HCT116 (cell line): ENCODE measurements around the gene NDUFB3. TPM values are rescaled to one million over a fixed set of nuclear protein-coding genes. Genes with fewer than 3 reads are reported as not detected.

ENCODE experiments used
- ATAC-seq: fragments of 200-7000 bp; cut with Tn5 transposase; 2 replicates; pipeline ENCODE4 v1.9.1; 2020; ENCODE audit warnings: mild to moderate bottlenecking, moderate library complexity
- BruUV-seq: library from RNA; stranded (reverse); fragments of 400-500 nt; replicated peaks from 2 replicates; lab custom pipeline; 2021; lab: Mats Ljungman, UMichigan
- CTCF ChIA-PET: fragments of 300-600 bp; sonication (Branson Sonifier 250); formaldehyde crosslinking; loops from one replicate; lab custom pipeline; 2021; ENCODE audit warnings: antibody characterized with exemption; lab: Charles Lee
- POLR2A ChIA-PET: fragments of 300-600, 350-600 bp; sonication (Branson Sonifier 250); formaldehyde crosslinking; loops from one replicate; lab custom pipeline; 2021; ENCODE audit warnings: antibody characterized with exemption; lab: Charles Lee
- RAD21 ChIA-PET, 2 experiments: fragments of 300-600 bp; sonication (Branson Sonifier 250); formaldehyde crosslinking; loops; one replicate each; lab custom pipeline; 2023; ENCODE audit warnings: low total read pairs in 2 of 2; ENCODE audit not compliant: uncharacterized antibody in 2 of 2, unreplicated experiment in 2 of 2, low non-redundant PET in 1 of 2; lab: Charles Lee
- DNase-seq: peaks from one replicate; pipeline ENCODE4 v3.0.0-alpha.2; 2010; ENCODE audit warnings: low read depth, low spot score
- H2AFZ ChIP-seq: fragments of 200-600 bp; shearing (Covaris generic), sonication (generic); 2 replicates; pipeline ENCODE4 v1.6.1; 2017; ENCODE audit warnings: low read depth, mixed run types, mixed read lengths, antibody characterized with exemption, low read length; ENCODE audit not compliant: poor library complexity, severe bottlenecking
- H3K27ac ChIP-seq: 2 replicates; pipeline ENCODE4 v1.5.1; 2012; ENCODE audit warnings: low read depth, low read length
- H3K27me3 ChIP-seq: fragments of 200-600 bp; sonication (generic); 2 replicates; pipeline ENCODE4 v1.6.1; 2016; ENCODE audit warnings: mixed run types, low read length, mixed read lengths; ENCODE audit not compliant: insufficient read depth
- H3K36me3 ChIP-seq, 2 experiments: fragments of 200-500 bp in 1 of 2; fragments of 200-600 bp in 1 of 2; sonication (Bioruptor generic) in 1 of 2; sonication (generic) in 1 of 2; 2 replicates each; pipeline versions ENCODE4 v1.5.1 to v1.6.1; 2014 to 2016; ENCODE audit warnings: low read length in 2 of 2, inconsistent platforms in 1 of 2, mixed read lengths in 1 of 2, mixed run types in 1 of 2; ENCODE audit not compliant: insufficient read depth in 2 of 2, control insufficient read depth in 1 of 2
- H3K4me1 ChIP-seq, 2 experiments: fragments of 200-600 bp in 1 of 2; sonication (generic) in 1 of 2; 2 replicates each; pipeline versions ENCODE4 v1.5.1 to v1.6.1; 2012 to 2017; ENCODE audit warnings: low read length in 2 of 2, inconsistent platforms in 1 of 2, mild to moderate bottlenecking in 1 of 2, mixed read lengths in 1 of 2, mixed run types in 1 of 2, moderate library complexity in 1 of 2; ENCODE audit not compliant: insufficient read depth in 2 of 2, control insufficient read depth in 1 of 2
- H3K4me2 ChIP-seq: fragments of 200-600 bp; sonication (generic); 2 replicates; pipeline ENCODE4 v1.6.1; 2017; ENCODE audit warnings: mixed run types, low read length, mixed read lengths
- H3K4me3 ChIP-seq, 2 experiments: fragments of 200-600 bp in 1 of 2; sonication (generic) in 1 of 2; replicated peaks in 1 of 2; 2 replicates each; pipeline ENCODE4 v1.5.1; 2011 to 2016; ENCODE audit warnings: low read length in 2 of 2, control low read depth in 1 of 2, low read depth in 1 of 2, mild to moderate bottlenecking in 1 of 2, mixed read lengths in 1 of 2, mixed run types in 1 of 2
- H3K79me2 ChIP-seq: fragments of 200-600 bp; sonication (generic); 2 replicates; pipeline ENCODE4 v1.6.1; 2017; ENCODE audit warnings: mild to moderate bottlenecking, mixed run types, low read length, moderate library complexity, mixed read lengths; ENCODE audit not compliant: insufficient read depth
- H3K9ac ChIP-seq: fragments of 200-600 bp; sonication (generic); 2 replicates; pipeline ENCODE4 v1.6.1; 2016; ENCODE audit warnings: low read length, mixed read lengths
- H3K9me2 ChIP-seq: fragments of 200-600 bp; sonication (generic), shearing (Covaris generic); 2 replicates; pipeline ENCODE4 v1.6.1; 2017; ENCODE audit warnings: mixed run types, mild to moderate bottlenecking, moderate library complexity; ENCODE audit not compliant: insufficient read depth
- H3K9me3 ChIP-seq, 2 experiments: fragments of 200-500 bp in 1 of 2; fragments of 200-600 bp in 1 of 2; sonication (Bioruptor generic) in 1 of 2; sonication (generic) in 1 of 2; 2 replicates each; pipeline ENCODE4 v1.6.1; 2014 to 2017; ENCODE audit warnings: low read length in 2 of 2, mixed read lengths in 2 of 2, inconsistent platforms in 1 of 2, low read depth in 1 of 2, mild to moderate bottlenecking in 1 of 2, mixed run types in 1 of 2, moderate library complexity in 1 of 2; ENCODE audit not compliant: control insufficient read depth in 1 of 2, insufficient read depth in 1 of 2
- H4K20me1 ChIP-seq: fragments of 200-600 bp; sonication (generic), shearing (Covaris generic); 2 replicates; pipeline ENCODE4 v1.6.1; 2017; ENCODE audit warnings: mixed run types, mild to moderate bottlenecking, moderate library complexity; ENCODE audit not compliant: insufficient read depth
- CBX3 ChIP-seq: IDR thresholded peaks from 2 replicates; pipeline ENCODE4 v1.6.1; 2012; ENCODE audit warnings: low read depth
- CEBPB ChIP-seq: IDR thresholded peaks from 2 replicates; pipeline ENCODE4 v1.6.1; 2012; ENCODE audit warnings: low read depth
- EGR1 ChIP-seq: IDR thresholded peaks from 2 replicates; pipeline ENCODE4 v1.6.1; 2012; ENCODE audit warnings: low read depth
- EZH2 ChIP-seq: fragments of 200-600 bp; sonication (generic); IDR thresholded peaks from 2 replicates; pipeline ENCODE4 v1.6.1; 2017; ENCODE audit warnings: antibody characterized with exemption, mixed run types
- EZH2phosphoT487 ChIP-seq: fragments of 200-600 bp; IDR thresholded peaks from 2 replicates; pipeline ENCODE4 v1.6.1; 2018; ENCODE audit warnings: antibody characterized with exemption, borderline replicate concordance
- FOSL1 ChIP-seq: IDR thresholded peaks from 2 replicates; pipeline ENCODE4 v1.6.1; 2012; ENCODE audit warnings: low read depth
- JUND ChIP-seq: IDR thresholded peaks from 2 replicates; pipeline ENCODE4 v1.6.1; 2012
- POLR2A ChIP-seq: IDR thresholded peaks from 2 replicates; pipeline ENCODE4 v1.7.0; 2011; ENCODE audit warnings: borderline replicate concordance; ENCODE audit not compliant: insufficient read depth, insufficient read length; ENCODE audit errors: extremely low read depth
- POLR2AphosphoS5 ChIP-seq: IDR thresholded peaks from 2 replicates; pipeline ENCODE4 v1.6.1; 2011; ENCODE audit warnings: mild to moderate bottlenecking, low read depth, low read length, moderate library complexity
- RAD21 ChIP-seq: IDR thresholded peaks from 2 replicates; pipeline ENCODE4 v1.6.1; 2012; ENCODE audit warnings: low read depth, mild to moderate bottlenecking
- SP1 ChIP-seq: IDR thresholded peaks from 2 replicates; pipeline ENCODE4 v1.6.1; 2012; ENCODE audit warnings: low read depth
- SRF ChIP-seq: IDR thresholded peaks from 2 replicates; pipeline ENCODE4 v1.6.1; 2012; ENCODE audit warnings: low read depth
- TCF7L2 ChIP-seq: IDR thresholded peaks from 2 replicates; pipeline ENCODE4 v1.7.0; 2011; ENCODE audit warnings: borderline replicate concordance, inconsistent platforms; ENCODE audit not compliant: insufficient read depth, insufficient read length; ENCODE audit errors: extremely low read depth
- YY1 ChIP-seq: IDR thresholded peaks from 2 replicates; pipeline ENCODE4 v1.6.1; 2011; ENCODE audit warnings: low read length, low read depth, moderate library complexity, mild to moderate bottlenecking; ENCODE audit not compliant: insufficient replicate concordance; ENCODE audit errors: extremely low read depth
- ZFX ChIP-seq: fragments of 450-650 bp; IDR thresholded peaks from 2 replicates; pipeline ENCODE4 v1.6.1; 2017
- ZNF274 ChIP-seq: fragments of 200-500 bp; sonication (Bioruptor generic); IDR thresholded peaks from 2 replicates; pipeline ENCODE4 v1.6.1; 2014; ENCODE audit warnings: mild to moderate bottlenecking, low read depth, low read length, inconsistent platforms
- intact Hi-C: fragments of 100-400 bp; cut with micrococcal nuclease; formaldehyde crosslinking; loops from 2 replicates; pipeline ENCODE4 v1.10.0; 2022
- total RNA-seq: library from RNA; stranded (reverse); gene quantifications from one replicate; pipeline ENCODE4 v1.2.1, GENCODE V29; 2021; ENCODE audit not compliant: unreplicated experiment
- TF ChIP-seq, protein P1 (sequence below): IDR thresholded peaks from 2 replicates; pipeline ENCODE4 v1.6.1; 2012; ENCODE audit warnings: low read depth
- TF ChIP-seq, protein P2 (sequence below): IDR thresholded peaks from 2 replicates; pipeline ENCODE4 v1.6.1; 2012
- TF ChIP-seq, protein P3 (sequence below): IDR thresholded peaks from 2 replicates; pipeline ENCODE4 v1.6.1; 2012

The NDUFB3 gene
- total RNA-seq, 1 experiment from 2014 or later, result 94.6 TPM

GRCh38 chr2:201118961-201119854 is 47.4 kb downstream of the NDUFB3 start:
- Histone ChIP-seq H3K4me2 (peak overlapping the region; percentile 84), H3K27ac (peak overlapping the region; percentile 96), H2AFZ (no peak overlapping the region), H3K9me2 (no peaks in the 10 kb centered on the region), H4K20me1 (no peaks in the 10 kb centered on the region), H3K9ac (peak overlapping the region; percentile 97), H3K27me3 (no peaks in the 10 kb centered on the region), H3K4me3 (peak overlapping the region; percentile 81), H3K79me2 (peaks cover 81% of the 10 kb centered on the region), H3K9me3 (no peaks in the 10 kb centered on the region), H3K36me3 (no peaks in the 10 kb centered on the region), H3K4me1 (peaks cover 21 to 83% of the 10 kb centered on the region in 2 experiments)
- RAD21 ChIA-PET, result interaction anchor here in 1 of 2 experiments (0.6 to 1.3 kb wide), 2 partner anchors 39 to 138 kb away, joined by 4 to 6 read pairs; no protein-coding TSS in a partner anchor
- CTCF ChIA-PET, result interaction anchor here (1.3 to 3.3 kb wide), 4 partner anchors 8 to 39 kb away, joined by 4 to 30 read pairs (median 4); no protein-coding TSS in a partner anchor
- intact Hi-C loops, result loop anchor here (1.0 to 2.0 kb wide), 2 partner anchors 32 to 113 kb away; no protein-coding TSS in a partner anchor
- TF ChIP-seq EZH2phosphoT487 (no peak), FOSL1 (no peak), ZNF274 (no peak), POLR2AphosphoS5 (no peak), EZH2 (no peak), SP1 (peak; percentile 45), CBX3 (no peak), YY1 (peak; percentile 44), ZFX (no peak), SRF (no peak), RAD21 (no peak), EGR1 (no peak), JUND (0 out of 2 replicates have a peak, but pooled peaks have one; percentile 12), POLR2A (no peak), CEBPB (no peak), TCF7L2 (no peak)
- TF ChIP-seq, protein P1, sequence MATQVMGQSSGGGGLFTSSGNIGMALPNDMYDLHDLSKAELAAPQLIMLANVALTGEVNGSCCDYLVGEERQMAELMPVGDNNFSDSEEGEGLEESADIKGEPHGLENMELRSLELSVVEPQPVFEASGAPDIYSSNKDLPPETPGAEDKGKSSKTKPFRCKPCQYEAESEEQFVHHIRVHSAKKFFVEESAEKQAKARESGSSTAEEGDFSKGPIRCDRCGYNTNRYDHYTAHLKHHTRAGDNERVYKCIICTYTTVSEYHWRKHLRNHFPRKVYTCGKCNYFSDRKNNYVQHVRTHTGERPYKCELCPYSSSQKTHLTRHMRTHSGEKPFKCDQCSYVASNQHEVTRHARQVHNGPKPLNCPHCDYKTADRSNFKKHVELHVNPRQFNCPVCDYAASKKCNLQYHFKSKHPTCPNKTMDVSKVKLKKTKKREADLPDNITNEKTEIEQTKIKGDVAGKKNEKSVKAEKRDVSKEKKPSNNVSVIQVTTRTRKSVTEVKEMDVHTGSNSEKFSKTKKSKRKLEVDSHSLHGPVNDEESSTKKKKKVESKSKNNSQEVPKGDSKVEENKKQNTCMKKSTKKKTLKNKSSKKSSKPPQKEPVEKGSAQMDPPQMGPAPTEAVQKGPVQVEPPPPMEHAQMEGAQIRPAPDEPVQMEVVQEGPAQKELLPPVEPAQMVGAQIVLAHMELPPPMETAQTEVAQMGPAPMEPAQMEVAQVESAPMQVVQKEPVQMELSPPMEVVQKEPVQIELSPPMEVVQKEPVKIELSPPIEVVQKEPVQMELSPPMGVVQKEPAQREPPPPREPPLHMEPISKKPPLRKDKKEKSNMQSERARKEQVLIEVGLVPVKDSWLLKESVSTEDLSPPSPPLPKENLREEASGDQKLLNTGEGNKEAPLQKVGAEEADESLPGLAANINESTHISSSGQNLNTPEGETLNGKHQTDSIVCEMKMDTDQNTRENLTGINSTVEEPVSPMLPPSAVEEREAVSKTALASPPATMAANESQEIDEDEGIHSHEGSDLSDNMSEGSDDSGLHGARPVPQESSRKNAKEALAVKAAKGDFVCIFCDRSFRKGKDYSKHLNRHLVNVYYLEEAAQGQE, result no peak
- TF ChIP-seq, protein P2, sequence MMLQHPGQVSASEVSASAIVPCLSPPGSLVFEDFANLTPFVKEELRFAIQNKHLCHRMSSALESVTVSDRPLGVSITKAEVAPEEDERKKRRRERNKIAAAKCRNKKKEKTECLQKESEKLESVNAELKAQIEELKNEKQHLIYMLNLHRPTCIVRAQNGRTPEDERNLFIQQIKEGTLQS, result no peak
- TF ChIP-seq, protein P3, sequence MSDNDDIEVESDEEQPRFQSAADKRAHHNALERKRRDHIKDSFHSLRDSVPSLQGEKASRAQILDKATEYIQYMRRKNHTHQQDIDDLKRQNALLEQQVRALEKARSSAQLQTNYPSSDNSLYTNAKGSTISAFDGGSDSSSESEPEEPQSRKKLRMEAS, result no peak
- POLR2A ChIA-PET, result interaction anchor here (1.0 to 3.4 kb wide), 2 partner anchors 35 to 114 kb away, joined by 3 to 7 read pairs; no protein-coding TSS in a partner anchor
- TSS peak; percentile 36 for BruUV-seq
- DNase-seq (peak; percentile 33), ATAC-seq (peak; percentile 46)
